GM19023 (cell line): ENCODE results near the gene ASCC2.
A peak's percentile ranks its signal among the peaks of the same experiment; 100 is the strongest.
"Not testable (repeated sequence)": the region's sequence is repeated elsewhere in the genome, so short reads cannot be mapped to it uniquely, and the experiment has no call there.

ENCODE experiments used
- ATAC-seq: cut with Tn5 transposase; IDR thresholded peaks from one replicate; pipeline ENCODE4 v1.9.1; 2021; ENCODE audit warnings: mild to moderate bottlenecking, moderate library complexity; ENCODE audit not compliant: unreplicated experiment

Gene ASCC2

DNA sequence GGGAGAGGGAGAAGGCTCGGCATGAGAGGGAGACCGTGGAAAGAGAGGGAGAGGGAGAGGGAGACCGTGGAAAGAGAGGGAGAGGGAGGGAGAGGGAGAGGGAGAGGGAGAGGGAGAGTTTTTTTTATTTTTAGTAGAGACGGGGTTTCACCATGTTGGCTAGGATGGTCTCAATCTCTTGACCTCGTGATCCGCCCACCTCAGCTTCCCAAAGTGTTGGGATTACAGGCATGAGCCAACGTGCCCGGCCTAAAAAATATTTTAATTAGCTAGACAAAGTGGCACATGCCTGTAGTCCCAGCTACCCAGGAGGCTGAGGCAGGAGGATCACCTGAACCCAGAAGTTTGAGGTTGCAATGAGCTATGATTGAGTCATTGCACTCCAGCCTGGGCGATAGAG, 21.0 kb upstream of the ASCC2 start:
- not testable (repeated sequence) for ATAC-seq

DNA sequence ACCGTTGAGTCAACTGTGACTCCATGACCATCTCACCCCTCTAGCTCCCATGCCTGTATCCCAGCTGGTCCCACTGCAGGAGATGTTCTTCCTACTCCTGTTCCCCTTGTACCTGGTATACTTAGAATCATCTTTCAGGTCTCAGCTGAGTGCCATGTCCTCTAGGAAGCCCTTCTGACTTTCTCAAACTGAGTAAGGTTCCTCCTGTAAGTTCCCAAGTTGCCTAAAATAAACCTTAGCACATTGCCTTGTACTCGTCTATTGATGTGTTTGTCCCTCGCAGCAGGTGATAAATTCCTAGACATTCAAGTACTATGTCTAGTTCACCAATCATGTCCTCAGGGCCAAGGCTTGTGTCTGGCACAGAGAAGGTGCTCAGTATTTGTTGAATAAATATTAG, 18.4 kb upstream of the ASCC2 start:
- no peak for ATAC-seq

DNA sequence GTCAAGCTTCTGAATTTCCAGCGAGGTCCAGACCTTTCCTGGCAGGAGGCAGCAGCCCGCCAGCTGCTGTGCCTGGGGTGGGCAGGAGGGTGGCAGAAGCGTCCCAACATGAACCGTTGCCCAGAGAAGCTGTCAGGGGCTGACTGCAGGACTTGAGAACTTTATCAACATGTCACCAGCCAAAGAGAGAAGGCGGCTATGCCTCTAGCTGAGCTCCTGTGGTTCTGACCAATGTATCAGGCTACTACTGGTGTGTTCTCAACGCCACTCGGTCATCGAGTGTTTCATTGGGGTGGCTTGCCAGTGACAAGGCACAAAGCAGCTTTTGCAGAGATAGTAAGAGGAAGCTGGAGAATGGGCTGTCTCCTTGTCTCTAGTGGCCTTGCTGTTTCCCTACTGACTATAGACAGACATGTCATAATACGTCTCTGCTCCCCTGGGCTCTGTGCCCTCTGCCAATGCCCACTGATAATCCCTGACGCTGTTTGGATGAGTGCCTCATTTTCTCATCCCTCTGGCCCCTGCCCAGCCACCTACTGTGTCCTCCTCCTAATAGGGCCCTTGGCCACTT, 17.6 kb upstream of the ASCC2 start:
- ATAC-seq = no peak

DNA sequence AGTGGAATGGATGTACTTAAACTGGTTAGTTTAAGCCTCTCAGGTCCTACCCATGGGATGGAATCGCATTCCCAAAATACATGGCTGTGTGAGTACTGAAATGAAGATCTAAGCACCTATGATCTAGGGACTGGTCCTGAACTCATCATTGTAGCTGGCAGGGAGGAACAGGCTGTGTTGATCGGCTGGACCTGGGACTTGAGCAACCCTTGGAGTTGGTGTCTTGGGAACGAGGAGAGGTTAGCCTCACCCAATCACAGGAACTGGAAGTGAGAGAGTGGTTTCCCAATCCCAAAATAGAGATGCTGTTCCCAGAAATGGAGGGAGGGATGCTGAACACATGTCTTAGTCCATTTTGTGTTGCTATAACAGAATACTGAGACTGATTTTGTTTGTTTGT, 16.4 kb upstream of the ASCC2 start:
- ATAC-seq = no peak

- no peak for ATAC-seq
Measured at GRCh38 chr22:29848111-29848510, 10.0 kb upstream of the ASCC2 start.

DNA sequence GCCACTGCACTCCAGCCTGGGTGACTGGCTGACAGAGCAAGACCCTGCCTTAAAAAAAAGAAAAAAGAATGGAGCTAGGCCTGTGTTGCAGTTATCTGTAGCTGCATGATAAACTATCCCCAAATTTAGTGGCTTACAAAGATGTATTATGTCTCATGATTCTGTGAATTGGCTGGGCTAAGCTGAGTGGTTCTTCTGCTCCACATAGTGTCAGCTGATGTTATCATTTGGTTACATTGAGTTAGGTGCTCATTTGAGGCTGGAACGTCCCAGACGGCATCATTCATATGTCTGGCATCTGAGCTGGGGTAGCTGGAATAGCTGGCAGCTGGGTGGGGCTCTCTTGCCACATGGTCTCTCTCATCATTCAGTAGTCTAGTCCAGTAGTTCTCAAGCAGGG, 8.2 kb upstream of the ASCC2 start:
- no peak for ATAC-seq

GRCh38 chr22:29842740-29843139, 4.7 kb upstream of the ASCC2 start:
- ATAC-seq = no peak

DNA sequence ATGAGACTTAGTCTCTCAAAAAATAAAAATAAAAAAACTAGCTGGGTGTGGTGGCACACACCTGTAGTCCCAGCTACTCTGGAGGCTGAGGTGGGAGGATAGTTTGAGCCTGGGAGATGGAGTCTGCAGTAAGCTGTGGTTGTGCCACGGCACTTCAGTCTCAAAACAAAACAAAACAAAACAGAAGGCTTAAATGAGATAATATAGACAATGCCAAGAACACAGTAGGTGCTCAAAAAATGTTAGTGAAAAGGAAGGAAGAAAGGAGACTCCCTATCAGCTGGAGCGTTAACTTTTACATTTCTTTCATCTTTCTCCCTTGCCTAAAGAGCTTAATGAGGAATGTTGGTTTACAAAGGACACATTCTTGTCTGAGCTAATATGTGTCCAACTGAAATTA, 4.1 kb upstream of the ASCC2 start:
- no peak for ATAC-seq

DNA sequence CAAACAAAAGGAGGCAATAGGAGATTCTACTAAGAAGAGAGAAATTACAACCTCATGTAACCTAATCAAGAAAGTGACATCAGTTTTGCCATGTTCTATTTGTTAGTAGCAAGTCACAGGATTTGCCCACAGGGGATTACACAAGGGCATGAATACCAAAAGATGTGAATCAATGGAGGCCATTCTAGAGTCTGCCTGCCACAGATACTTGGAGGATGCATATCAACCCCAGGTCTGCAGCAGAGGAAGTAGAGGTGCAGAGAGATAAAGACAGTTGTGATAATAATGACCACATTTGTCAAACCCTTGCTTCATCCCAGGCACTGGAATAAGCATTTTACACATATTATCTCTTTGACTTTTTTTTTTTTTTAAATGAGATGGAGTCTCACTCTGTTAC, 2.4 kb upstream of the ASCC2 start:
- no peak for ATAC-seq

DNA sequence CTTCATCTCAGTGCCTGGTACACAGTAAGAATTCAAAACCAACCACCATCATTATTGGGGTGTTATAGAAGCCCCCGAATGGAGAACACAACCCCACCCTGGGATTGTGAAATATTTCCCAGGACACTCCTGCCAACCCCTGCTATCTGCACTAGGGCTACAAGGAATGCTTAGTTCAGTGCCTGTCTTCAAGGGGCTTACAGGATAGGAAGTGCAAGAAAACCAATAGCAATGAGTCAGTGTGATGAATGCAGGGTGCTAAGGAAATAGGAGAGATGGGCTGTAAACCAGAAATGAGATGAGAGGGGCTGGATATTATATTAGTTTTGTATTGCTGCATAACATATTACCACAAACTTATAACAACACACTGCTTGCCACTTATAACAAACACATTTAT, 965 bp upstream of the ASCC2 start:
- ATAC-seq = no peak

DNA sequence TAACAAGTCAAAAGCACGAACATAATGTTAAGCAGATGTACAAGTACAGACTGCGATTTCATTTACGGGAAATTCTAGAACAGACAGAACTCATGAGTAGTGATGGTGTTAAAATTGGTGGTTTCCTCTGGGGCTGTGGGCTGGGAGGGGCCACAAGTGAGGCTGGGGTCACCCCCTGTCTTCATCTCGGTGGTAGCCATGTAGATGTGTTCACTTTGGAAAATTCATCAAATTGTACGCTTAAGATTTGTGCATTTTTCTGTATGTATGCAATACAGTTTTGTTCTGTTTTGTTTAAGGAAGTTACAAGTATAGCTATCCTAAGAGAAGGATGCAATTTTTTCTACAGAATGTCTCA, 504 bp upstream of the ASCC2 start:
- ATAC-seq = peak; percentile 9

GRCh38 chr22:29836791-29837370, 1.2 kb downstream of the ASCC2 start:
- ATAC-seq = not testable (repeated sequence)

GRCh38 chr22:29834046-29834445, 4.0 kb downstream of the ASCC2 start:
- ATAC-seq = no peak

DNA sequence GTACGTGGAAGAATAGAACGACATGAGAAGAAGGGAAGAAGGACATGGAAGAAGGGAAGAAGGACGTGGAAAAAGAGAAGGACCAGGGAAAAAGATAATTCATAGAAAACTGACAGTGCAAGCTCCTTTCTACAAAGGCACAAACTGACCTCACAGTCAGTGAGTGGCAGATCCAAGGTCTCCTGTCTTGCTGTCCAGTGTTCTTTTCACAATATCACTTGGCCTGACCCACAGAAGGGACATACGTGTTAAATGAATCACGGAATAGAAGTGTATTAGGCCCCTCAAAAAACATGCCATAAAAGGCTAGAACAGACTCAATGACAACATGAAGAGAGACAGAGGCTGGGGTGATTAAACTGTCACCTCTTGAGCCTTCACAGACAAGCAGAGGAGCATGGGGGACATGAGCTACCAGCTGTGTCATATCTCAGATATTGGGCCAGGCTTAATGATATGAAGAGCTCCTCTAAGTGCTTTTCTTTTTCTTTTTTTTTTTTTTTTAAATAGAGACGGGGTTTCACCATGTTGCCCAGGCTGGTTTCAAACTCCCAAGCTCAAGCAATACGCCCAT, 4.6 kb downstream of the ASCC2 start:
- no peak for ATAC-seq

GRCh38 chr22:29831958-29832357, 6.1 kb downstream of the ASCC2 start:
- no peak for ATAC-seq

DNA sequence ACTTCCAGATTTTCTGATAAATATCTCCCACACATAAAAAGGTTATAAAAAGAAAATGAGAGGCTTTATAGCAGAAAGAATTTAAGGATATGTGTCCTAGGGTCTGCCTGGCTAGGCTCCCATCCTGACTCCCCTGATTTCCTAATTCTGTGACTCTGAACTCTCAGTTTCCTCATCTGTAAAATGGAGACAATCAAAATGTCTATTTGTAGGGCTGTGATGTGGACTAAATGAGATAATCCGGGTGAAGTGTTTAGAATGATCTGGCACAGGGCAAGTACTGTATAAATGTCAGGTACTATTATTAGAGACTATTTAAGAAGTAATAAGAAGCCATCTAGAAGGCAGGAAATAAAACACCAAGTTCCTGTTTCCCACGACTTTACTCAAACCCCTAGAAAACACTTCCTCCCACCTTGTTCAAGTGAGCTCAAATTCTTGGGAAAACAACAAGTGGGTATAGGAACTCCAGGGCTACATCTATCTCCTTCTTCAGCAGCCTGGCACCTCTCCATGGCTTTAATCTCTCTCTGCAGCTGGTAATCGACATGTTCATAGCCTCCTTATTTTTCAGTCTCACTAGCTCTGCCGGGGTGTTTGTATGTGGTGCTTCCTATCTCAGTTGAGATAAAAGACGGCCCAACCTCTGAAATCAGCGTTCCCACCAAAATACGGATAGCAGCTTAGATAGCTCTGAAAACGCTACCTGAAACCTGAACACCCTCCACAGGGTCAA, 6.7 kb downstream of the ASCC2 start:
- ATAC-seq = no peak

GRCh38 chr22:29830585-29830984, 7.5 kb downstream of the ASCC2 start:
- no peak for ATAC-seq

GRCh38 chr22:29827726-29828125, 10.3 kb downstream of the ASCC2 start:
- ATAC-seq = not testable (repeated sequence)

- ATAC-seq = no peak
Measured at GRCh38 chr22:29827091-29827490, 11.0 kb downstream of the ASCC2 start.

GRCh38 chr22:29825578-29825977, 12.5 kb downstream of the ASCC2 start:
- no peak for ATAC-seq

- ATAC-seq = no peak
Measured at GRCh38 chr22:29824677-29825076, 13.4 kb downstream of the ASCC2 start.

- ATAC-seq = peak; percentile 76
Measured at GRCh38 chr22:29821291-29822016, 16.6 kb downstream of the ASCC2 start.
